H1 (cell line): ENCODE data around the gene BRSK2.

ENCODE experiments used
- ASH2L ChIP-seq: fragments of 200-600, 300-600 bp; sonication (generic); IDR thresholded peaks from one replicate; pipeline ENCODE4 v1.7.1; 2017; ENCODE audit warnings: low read length
- CHD1 ChIP-seq: IDR thresholded peaks from 2 replicates; pipeline ENCODE4 v1.6.1; 2012; ENCODE audit warnings: low read depth, low read length, improper control_type of control experiment
- CTCF ChIP-seq, 3 experiments: IDR thresholded peaks; 1 replicate in 2 of 3; 2 replicates in 1 of 3; pipeline versions ENCODE4 v1.5.1 to v1.6.1; 2011; ENCODE audit warnings: low read length in 3 of 3, mild to moderate bottlenecking in 3 of 3, inconsistent platforms in 2 of 3, low read depth in 1 of 3, moderate library complexity in 1 of 3; ENCODE audit not compliant: insufficient read depth in 1 of 3; ENCODE audit errors: control extremely low read depth in 1 of 3
- EP300 ChIP-seq, 2 experiments: IDR thresholded peaks; 1 replicate in 1 of 2; 2 replicates in 1 of 2; pipeline ENCODE4 v1.6.1; 2011 to 2012; ENCODE audit warnings: low read depth in 2 of 2, low read length in 2 of 2, mild to moderate bottlenecking in 2 of 2, borderline replicate concordance in 1 of 2, inconsistent platforms in 1 of 2, moderate library complexity in 1 of 2
- JUN ChIP-seq: IDR thresholded peaks from 2 replicates; pipeline ENCODE4 v1.6.1; 2011; ENCODE audit warnings: low read depth, mild to moderate bottlenecking, improper control_type of control experiment, low read length
- POLR2A ChIP-seq, 2 experiments: IDR thresholded peaks; 1 replicate in 1 of 2; 2 replicates in 1 of 2; pipeline ENCODE4 v1.6.1; 2011; ENCODE audit warnings: low read depth in 2 of 2, low read length in 2 of 2, mild to moderate bottlenecking in 2 of 2; ENCODE audit errors: control extremely low read depth in 1 of 2
- POLR2AphosphoS5 ChIP-seq: IDR thresholded peaks from 2 replicates; pipeline ENCODE4 v1.6.1; 2011; ENCODE audit warnings: low read depth, low read length
- RNF2 ChIP-seq: fragments of 200-900, 300-1000 bp; sonication (generic); IDR thresholded peaks from 2 replicates; pipeline ENCODE4 v1.7.1; 2016; ENCODE audit warnings: borderline replicate concordance, low read depth, mild to moderate bottlenecking, antibody characterized with exemption, low read length; ENCODE audit not compliant: poor library complexity, severe bottlenecking; ENCODE audit errors: missing control alignments
- SIN3A ChIP-seq, 2 experiments: IDR thresholded peaks in 1 of 2; conservative IDR thresholded peaks in 1 of 2; 2 replicates each; pipeline ENCODE4 v1.6.1; 2011 to 2012; ENCODE audit warnings: low read length in 2 of 2, improper control_type of control experiment in 1 of 2, low read depth in 1 of 2, mild to moderate bottlenecking in 1 of 2
- SIRT6 ChIP-seq: IDR thresholded peaks from one replicate; pipeline ENCODE4 v1.7.1; 2012; ENCODE audit warnings: low read length, inconsistent platforms
- SRF ChIP-seq: IDR thresholded peaks from 2 replicates; pipeline ENCODE4 v1.6.1; 2011; ENCODE audit warnings: mild to moderate bottlenecking, low read depth, low read length, moderate library complexity
- SUZ12 ChIP-seq: fragments of 200-600 bp; sonication (generic); IDR thresholded peaks from 2 replicates; pipeline ENCODE4 v1.6.1; 2012; ENCODE audit warnings: mild to moderate bottlenecking, inconsistent platforms, low read length, moderate library complexity, mixed read lengths
- TCF12 ChIP-seq: IDR thresholded peaks from 2 replicates; pipeline ENCODE4 v1.6.1; 2011; ENCODE audit warnings: low read depth, mild to moderate bottlenecking, low read length
- ZNF274 ChIP-seq: IDR thresholded peaks from 2 replicates; pipeline ENCODE4 v1.7.0; 2012; ENCODE audit warnings: low read length, borderline replicate concordance; ENCODE audit errors: extremely low read depth

- TF ChIP-seq JUN = no peak
- no peak for TF ChIP-seq TCF12
- no peak for TF ChIP-seq POLR2AphosphoS5
- TF ChIP-seq CTCF (IDR thresholded peaks at IDR 0.05; ENCODE audit: control extremely low read depth in 1 of 3, insufficient read depth in 1 of 3, low read depth in 1 of 3, low read length in 3 of 3) = no peak
- TF ChIP-seq SIRT6 = no peak
- no peak for TF ChIP-seq CHD1
- no peak for TF ChIP-seq SUZ12
- TF ChIP-seq EP300 (IDR thresholded peaks at IDR 0.05; ENCODE audit: borderline replicate concordance in 1 of 2, low read depth in 2 of 2, low read length in 2 of 2) = no peak
- no peak for TF ChIP-seq SIN3A (conservative IDR thresholded peaks at IDR 0.05 in 1 of 2, IDR thresholded peaks at IDR 0.05 in 1 of 2; ENCODE audit: low read depth in 1 of 2, low read length in 2 of 2)
- no peak for TF ChIP-seq RNF2
- TF ChIP-seq SRF = no peak
- no peak for TF ChIP-seq ZNF274
- TF ChIP-seq POLR2A (IDR thresholded peaks at IDR 0.05; ENCODE audit: control extremely low read depth in 1 of 2, low read depth in 2 of 2, low read length in 2 of 2) = no peak
- TF ChIP-seq ASH2L = no peak
Measured at GRCh38 chr11:1496091-1496760, 106.5 kb downstream of the BRSK2 start.
